BE2C (cell line): Measurements from ENCODE around the gene LILRB5.
"Not testable (repeated sequence)": the region's sequence is repeated elsewhere in the genome, so short reads cannot be mapped to it uniquely, and the experiment has no call there.

ENCODE experiments used
- DNase-seq: peaks from one replicate; pipeline ENCODE4 v3.0.0-alpha.2; 2020
- H3K27me3 ChIP-seq: fragments of 250-450 bp; sonication (Bioruptor Pico); 2 replicates; pipeline ENCODE4 v1.5.1; 2020; ENCODE audit warnings: mild to moderate bottlenecking
- H3K36me3 ChIP-seq: fragments of 250-450 bp; sonication (Bioruptor Pico); 2 replicates; pipeline ENCODE4 v1.5.1; 2020; ENCODE audit warnings: mild to moderate bottlenecking
- H3K4me1 ChIP-seq: fragments of 250-450 bp; sonication (Bioruptor Pico); 2 replicates; pipeline ENCODE4 v1.5.1; 2020
- H3K4me3 ChIP-seq: 2 replicates; pipeline ENCODE4 v1.5.1; 2011; ENCODE audit warnings: low read depth, low read length
- H3K9me3 ChIP-seq: fragments of 250-450 bp; sonication (Bioruptor Pico); 2 replicates; pipeline ENCODE4 v1.5.1; 2020
- CTCF ChIP-seq: IDR thresholded peaks from 2 replicates; pipeline ENCODE4 v1.5.1; 2012; ENCODE audit warnings: mild to moderate bottlenecking, low read depth, low read length

The LILRB5 gene

GRCh38 chr19:54273821-54274220, 16.7 kb upstream of the LILRB5 start:
- no peaks in the 10 kb centered on the region for H3K9me3 ChIP-seq
- H3K4me3 ChIP-seq = no peak overlapping the region
- no peak for DNase-seq
- H3K27me3 ChIP-seq = peaks cover 38% of the 10 kb centered on the region
- H3K36me3 ChIP-seq = no peaks in the 10 kb centered on the region
- TF ChIP-seq CTCF = no peak
- H3K4me1 ChIP-seq = no peaks in the 10 kb centered on the region

GRCh38 chr19:54272181-54272580, 15.1 kb upstream of the LILRB5 start:
- H3K4me1 ChIP-seq, H3K4me3 ChIP-seq, DNase-seq, H3K36me3 ChIP-seq, H3K9me3 ChIP-seq: not testable (repeated sequence)
- H3K27me3 ChIP-seq = peaks cover 36% of the 10 kb centered on the region

- not testable (repeated sequence) for DNase-seq, H3K4me1 ChIP-seq, H3K9me3 ChIP-seq, H3K36me3 ChIP-seq, H3K4me3 ChIP-seq
- H3K27me3 ChIP-seq = peaks cover 35% of the 10 kb centered on the region
Measured at GRCh38 chr19:54271587-54271986, 14.5 kb upstream of the LILRB5 start.

- Histone ChIP-seq H3K27me3 (peaks cover 32% of the 10 kb centered on the region), H3K9me3 (no peaks in the 10 kb centered on the region), H3K4me3 (no peak overlapping the region), H3K36me3 (no peaks in the 10 kb centered on the region), H3K4me1 (no peaks in the 10 kb centered on the region)
- TF ChIP-seq CTCF = no peak
- DNase-seq = no peak
Measured at GRCh38 chr19:54271106-54271505, 14.0 kb upstream of the LILRB5 start.

GRCh38 chr19:54268936-54269335, 11.9 kb upstream of the LILRB5 start:
- DNase-seq = no peak
- no peaks in the 10 kb centered on the region for H3K4me1 ChIP-seq
- TF ChIP-seq CTCF = no peak

GRCh38 chr19:54266133-54266532, 9.1 kb upstream of the LILRB5 start:
- Histone ChIP-seq H3K36me3 (no peaks in the 10 kb centered on the region), H3K9me3 (no peaks in the 10 kb centered on the region), H3K4me3 (no peak overlapping the region), H3K27me3 (peaks cover 23% of the 10 kb centered on the region), H3K4me1 (no peaks in the 10 kb centered on the region)
- peak; percentile 82 for TF ChIP-seq CTCF
- DNase-seq = peak; percentile 76

More at GRCh38 chr19:54268936-54269335, 11.9 kb upstream of the LILRB5 start:
- Histone ChIP-seq H3K4me3 (no peak overlapping the region), H3K36me3 (no peaks in the 10 kb centered on the region), H3K9me3 (no peaks in the 10 kb centered on the region), H3K27me3 (peaks cover 27% of the 10 kb centered on the region)

GRCh38 chr19:54262470-54262869, 5.4 kb upstream of the LILRB5 start:
- peaks cover 27% of the 10 kb centered on the region for H3K27me3 ChIP-seq
- H3K4me3 ChIP-seq = no peak overlapping the region
- H3K9me3 ChIP-seq = no peaks in the 10 kb centered on the region
- no peak for DNase-seq
- no peaks in the 10 kb centered on the region for H3K4me1 ChIP-seq
- no peaks in the 10 kb centered on the region for H3K36me3 ChIP-seq
- TF ChIP-seq CTCF = no peak
